GM23338 (cell line): ENCODE results near the gene INPP5A. TPM values are rescaled to one million over a fixed set of nuclear protein-coding genes. Genes with fewer than 3 reads are reported as not detected.

Experiments
- ATAC-seq: fragments of 200-7000 bp; cut with Tn5 transposase; 3 replicates; pipeline ENCODE4 v1.9.1; 2020
- DNase-seq: peaks from one replicate; pipeline ENCODE4 v3.0.0-alpha.2; 2015; ENCODE audit warnings: low spot score
- H2AFZ ChIP-seq: fragments of 200-600 bp; sonication (generic); 2 replicates; pipeline ENCODE4 v1.8.0; 2016; ENCODE audit warnings: antibody characterized with exemption, mild to moderate bottlenecking, moderate library complexity
- H3F3A ChIP-seq: fragments of 200-600 bp; sonication (generic); replicated peaks from 2 replicates; pipeline ENCODE4 v1.8.0; 2017; ENCODE audit warnings: antibody characterized with exemption, mixed run types, low read depth
- H3K27ac ChIP-seq: fragments of 200-600 bp; sonication (generic); 2 replicates; pipeline ENCODE4 v1.6.1; 2016; ENCODE audit warnings: low read depth
- H3K27me3 ChIP-seq: fragments of 200-600 bp; sonication (generic); 2 replicates; pipeline ENCODE4 v1.8.0; 2016; ENCODE audit warnings: mild to moderate bottlenecking, mixed run types, moderate library complexity; ENCODE audit not compliant: insufficient read depth
- H3K36me3 ChIP-seq: fragments of 200-600 bp; sonication (generic); 2 replicates; pipeline ENCODE4 v1.8.0; 2016; ENCODE audit warnings: mild to moderate bottlenecking; ENCODE audit not compliant: insufficient read depth
- H3K4me1 ChIP-seq: fragments of 200-600 bp; sonication (generic); 2 replicates; pipeline ENCODE4 v1.8.0; 2016; ENCODE audit warnings: mild to moderate bottlenecking, moderate library complexity; ENCODE audit not compliant: insufficient read depth
- H3K4me2 ChIP-seq: fragments of 200-600 bp; sonication (generic); 2 replicates; pipeline ENCODE4 v1.7.1; 2017; ENCODE audit warnings: mixed run types
- H3K4me3 ChIP-seq: fragments of 200-600 bp; sonication (generic); 2 replicates; pipeline ENCODE4 v1.6.1; 2016; ENCODE audit warnings: mixed run types
- H3K79me2 ChIP-seq: fragments of 200-600 bp; sonication (generic); replicated peaks from 2 replicates; pipeline ENCODE4 v1.8.0; 2017; ENCODE audit warnings: mild to moderate bottlenecking; ENCODE audit not compliant: insufficient read depth
- H3K9me2 ChIP-seq: fragments of 200-600 bp; sonication (generic); 2 replicates; pipeline ENCODE4 v1.8.0; 2017; ENCODE audit not compliant: insufficient read depth
- H4K20me1 ChIP-seq: fragments of 200-600 bp; sonication (generic); replicated peaks from 2 replicates; pipeline ENCODE4 v1.8.0; 2017; ENCODE audit warnings: mild to moderate bottlenecking; ENCODE audit not compliant: insufficient read depth
- H3K27ac Mint-ChIP-seq: 2 replicates; pipeline ENCODE4 v1.8.0; 2020; ENCODE audit warnings: inconsistent platforms, mild to moderate bottlenecking, moderate library complexity, mixed read lengths
- H3K27me3 Mint-ChIP-seq: 3 replicates; pipeline ENCODE4 v1.8.0; 2022; ENCODE audit warnings: low read depth, mild to moderate bottlenecking, moderate library complexity, mixed read lengths, inconsistent platforms; ENCODE audit not compliant: insufficient read depth, poor library complexity
- H3K36me3 Mint-ChIP-seq: 3 replicates; pipeline ENCODE4 v1.8.0; 2021; ENCODE audit warnings: low read depth, mild to moderate bottlenecking, inconsistent platforms, moderate library complexity, mixed read lengths
- H3K4me1 Mint-ChIP-seq: 3 replicates; pipeline ENCODE4 v1.8.0; 2020; ENCODE audit warnings: mild to moderate bottlenecking, inconsistent platforms, mixed read lengths
- H3K4me3 Mint-ChIP-seq: 3 replicates; pipeline ENCODE4 v1.8.0; 2021; ENCODE audit warnings: moderate library complexity, mild to moderate bottlenecking, inconsistent platforms, mixed read lengths
- H3K9me3 Mint-ChIP-seq: 3 replicates; pipeline ENCODE4 v1.8.0; 2020; ENCODE audit warnings: moderate library complexity, mild to moderate bottlenecking, inconsistent platforms, mixed read lengths
- EZH2 ChIP-seq: fragments of 200-600 bp; sonication (generic); IDR thresholded peaks from one replicate; pipeline ENCODE4 v1.8.0; 2017; ENCODE audit warnings: antibody characterized with exemption, mild to moderate bottlenecking, low read depth; ENCODE audit not compliant: unreplicated experiment
- EZH2phosphoT487 ChIP-seq: fragments of 200-600 bp; sonication (generic); IDR thresholded peaks from one replicate; pipeline ENCODE4 v1.8.1; 2018; ENCODE audit warnings: antibody characterized with exemption; ENCODE audit not compliant: unreplicated experiment
- POLR2AphosphoS5 ChIP-seq: IDR thresholded peaks from 2 replicates; pipeline ENCODE4 v1.6.1; 2016; ENCODE audit warnings: antibody characterized with exemption, low read depth
- STAT1 ChIP-seq: IDR thresholded peaks from one replicate; pipeline ENCODE4 v1.6.1; 2016; ENCODE audit warnings: antibody characterized with exemption; ENCODE audit not compliant: unreplicated experiment
- polyA plus RNA-seq: library from polyadenylated mRNA; unstranded; fragments of >200 nt; fragmentation: Nextera tagmentation; extraction: Ambion mirVana; gene quantifications from 2 replicates; pipeline ENCODE4 v1.2.1, GENCODE V29; 2016
- total RNA-seq: library from RNA; depleted of rRNA; stranded (reverse); fragments of >200 nt; shearing (Covaris generic); gene quantifications from 2 replicates; pipeline ENCODE4 v1.2.3, GENCODE V29; 2014
- TF ChIP-seq, protein P1 (sequence below): fragments of 250-450 bp; sonication (Bioruptor Pico); IDR thresholded peaks from 2 replicates; pipeline ENCODE4 v1.5.0; 2020; ENCODE audit warnings: mild to moderate bottlenecking, moderate library complexity
- TF ChIP-seq, protein P2 (sequence below): IDR thresholded peaks from 2 replicates; pipeline ENCODE4 v1.6.1; 2016; ENCODE audit warnings: antibody characterized with exemption

The INPP5A gene
- total and polyA plus RNA-seq, 2 experiments from 2014 or later = 5.9 to 40.6 TPM

DNA sequence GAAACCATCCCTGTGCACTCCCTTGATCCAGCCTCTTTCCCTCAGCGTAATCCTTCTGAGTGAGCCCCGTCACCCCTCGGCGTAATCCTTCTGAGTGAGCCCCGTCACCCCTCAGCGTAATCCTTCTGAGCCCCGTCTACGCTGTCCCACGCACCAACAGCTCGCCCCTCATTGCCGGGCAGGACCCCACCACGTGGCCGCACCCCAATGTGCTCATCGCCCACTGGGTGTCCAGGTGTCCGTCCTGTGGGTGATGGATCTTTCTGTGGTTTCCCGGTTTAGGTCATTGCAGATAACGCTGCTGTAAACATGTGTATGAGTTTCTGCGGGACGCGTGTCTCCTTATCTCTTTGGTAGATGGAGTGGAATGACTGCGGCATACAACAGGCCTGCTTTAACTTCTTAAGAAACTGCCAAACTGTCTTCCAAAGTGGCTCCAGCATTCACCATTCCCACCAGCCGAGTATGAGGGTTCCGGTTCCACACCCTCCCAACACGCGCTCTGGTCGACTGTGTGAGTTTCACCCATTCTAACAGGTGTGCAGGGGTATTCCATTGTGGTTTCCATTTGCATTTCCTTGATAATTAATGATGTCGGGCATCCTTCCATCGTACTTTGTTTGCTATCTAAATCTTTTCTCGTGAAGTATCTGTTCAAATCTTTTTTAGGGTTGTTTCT, 290.4 kb downstream of the INPP5A start (continued):
- TF ChIP-seq, protein P1, sequence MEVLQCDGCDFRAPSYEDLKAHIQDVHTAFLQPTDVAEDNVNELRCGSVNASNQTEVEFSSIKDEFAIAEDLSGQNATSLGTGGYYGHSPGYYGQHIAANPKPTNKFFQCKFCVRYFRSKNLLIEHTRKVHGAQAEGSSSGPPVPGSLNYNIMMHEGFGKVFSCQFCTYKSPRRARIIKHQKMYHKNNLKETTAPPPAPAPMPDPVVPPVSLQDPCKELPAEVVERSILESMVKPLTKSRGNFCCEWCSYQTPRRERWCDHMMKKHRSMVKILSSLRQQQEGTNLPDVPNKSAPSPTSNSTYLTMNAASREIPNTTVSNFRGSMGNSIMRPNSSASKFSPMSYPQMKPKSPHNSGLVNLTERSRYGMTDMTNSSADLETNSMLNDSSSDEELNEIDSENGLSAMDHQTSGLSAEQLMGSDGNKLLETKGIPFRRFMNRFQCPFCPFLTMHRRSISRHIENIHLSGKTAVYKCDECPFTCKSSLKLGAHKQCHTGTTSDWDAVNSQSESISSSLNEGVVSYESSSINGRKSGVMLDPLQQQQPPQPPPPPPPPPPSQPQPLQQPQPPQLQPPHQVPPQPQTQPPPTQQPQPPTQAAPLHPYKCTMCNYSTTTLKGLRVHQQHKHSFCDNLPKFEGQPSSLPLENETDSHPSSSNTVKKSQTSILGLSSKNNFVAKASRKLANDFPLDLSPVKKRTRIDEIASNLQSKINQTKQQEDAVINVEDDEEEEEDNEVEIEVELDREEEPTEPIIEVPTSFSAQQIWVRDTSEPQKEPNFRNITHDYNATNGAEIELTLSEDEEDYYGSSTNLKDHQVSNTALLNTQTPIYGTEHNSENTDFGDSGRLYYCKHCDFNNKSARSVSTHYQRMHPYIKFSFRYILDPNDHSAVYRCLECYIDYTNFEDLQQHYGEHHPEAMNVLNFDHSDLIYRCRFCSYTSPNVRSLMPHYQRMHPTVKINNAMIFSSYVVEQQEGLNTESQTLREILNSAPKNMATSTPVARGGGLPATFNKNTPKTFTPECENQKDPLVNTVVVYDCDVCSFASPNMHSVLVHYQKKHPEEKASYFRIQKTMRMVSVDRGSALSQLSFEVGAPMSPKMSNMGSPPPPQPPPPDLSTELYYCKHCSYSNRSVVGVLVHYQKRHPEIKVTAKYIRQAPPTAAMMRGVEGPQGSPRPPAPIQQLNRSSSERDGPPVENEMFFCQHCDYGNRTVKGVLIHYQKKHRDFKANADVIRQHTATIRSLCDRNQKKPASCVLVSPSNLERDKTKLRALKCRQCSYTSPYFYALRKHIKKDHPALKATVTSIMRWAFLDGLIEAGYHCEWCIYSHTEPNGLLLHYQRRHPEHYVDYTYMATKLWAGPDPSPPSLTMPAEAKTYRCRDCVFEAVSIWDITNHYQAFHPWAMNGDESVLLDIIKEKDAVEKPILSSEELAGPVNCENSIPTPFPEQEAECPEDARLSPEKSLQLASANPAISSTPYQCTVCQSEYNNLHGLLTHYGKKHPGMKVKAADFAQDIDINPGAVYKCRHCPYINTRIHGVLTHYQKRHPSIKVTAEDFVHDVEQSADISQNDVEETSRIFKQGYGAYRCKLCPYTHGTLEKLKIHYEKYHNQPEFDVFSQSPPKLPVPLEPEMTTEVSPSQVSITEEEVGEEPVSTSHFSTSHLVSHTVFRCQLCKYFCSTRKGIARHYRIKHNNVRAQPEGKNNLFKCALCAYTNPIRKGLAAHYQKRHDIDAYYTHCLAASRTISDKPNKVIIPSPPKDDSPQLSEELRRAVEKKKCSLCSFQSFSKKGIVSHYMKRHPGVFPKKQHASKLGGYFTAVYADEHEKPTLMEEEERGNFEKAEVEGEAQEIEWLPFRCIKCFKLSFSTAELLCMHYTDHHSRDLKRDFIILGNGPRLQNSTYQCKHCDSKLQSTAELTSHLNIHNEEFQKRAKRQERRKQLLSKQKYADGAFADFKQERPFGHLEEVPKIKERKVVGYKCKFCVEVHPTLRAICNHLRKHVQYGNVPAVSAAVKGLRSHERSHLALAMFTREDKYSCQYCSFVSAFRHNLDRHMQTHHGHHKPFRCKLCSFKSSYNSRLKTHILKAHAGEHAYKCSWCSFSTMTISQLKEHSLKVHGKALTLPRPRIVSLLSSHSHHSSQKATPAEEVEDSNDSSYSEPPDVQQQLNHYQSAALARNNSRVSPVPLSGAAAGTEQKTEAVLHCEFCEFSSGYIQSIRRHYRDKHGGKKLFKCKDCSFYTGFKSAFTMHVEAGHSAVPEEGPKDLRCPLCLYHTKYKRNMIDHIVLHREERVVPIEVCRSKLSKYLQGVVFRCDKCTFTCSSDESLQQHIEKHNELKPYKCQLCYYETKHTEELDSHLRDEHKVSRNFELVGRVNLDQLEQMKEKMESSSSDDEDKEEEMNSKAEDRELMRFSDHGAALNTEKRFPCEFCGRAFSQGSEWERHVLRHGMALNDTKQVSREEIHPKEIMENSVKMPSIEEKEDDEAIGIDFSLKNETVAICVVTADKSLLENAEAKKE (CRISPR knock-in tag) = no peak
- no peak for TF ChIP-seq EZH2phosphoT487
- no peak for TF ChIP-seq EZH2
- no peak for TF ChIP-seq STAT1

DNA sequence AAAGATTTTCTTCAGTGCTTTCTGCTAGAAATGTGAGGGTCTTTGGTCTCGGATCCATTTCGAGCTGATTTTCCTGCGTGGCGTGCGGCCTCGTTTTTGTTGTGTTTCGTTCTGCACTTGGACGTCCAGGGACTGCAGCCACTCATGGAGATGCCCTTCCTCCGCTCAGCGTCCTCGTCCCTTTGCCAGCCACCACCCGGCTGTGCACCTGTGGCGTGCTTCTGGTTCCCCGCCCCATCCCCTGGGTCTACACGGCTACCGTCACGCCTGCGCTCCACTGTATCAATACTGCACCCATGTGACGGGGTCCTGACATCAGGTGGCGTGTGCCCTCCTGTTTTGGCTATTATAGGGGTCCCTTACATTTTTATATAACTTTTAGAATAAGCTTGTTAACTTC, 291.1 kb downstream of the INPP5A start:
- no peak overlapping the region for H3K4me2 ChIP-seq
- H3K27me3 ChIP-seq = no peaks in the 10 kb centered on the region
- no peaks in the 10 kb centered on the region; the same call in 2 of the 3 replicates for H3K4me1 Mint-ChIP-seq
- peaks cover 16% of the 10 kb centered on the region for H3K9me3 Mint-ChIP-seq
- no peak overlapping the region for H2AFZ ChIP-seq
- no peak overlapping the region for H3K4me3 ChIP-seq
- H3K9me2 ChIP-seq = no peaks in the 10 kb centered on the region
- no peaks in the 10 kb centered on the region for H4K20me1 ChIP-seq
- H3K36me3 Mint-ChIP-seq = peaks cover 6% of the 10 kb centered on the region
- no peaks in the 10 kb centered on the region for H3K4me1 ChIP-seq
- TF ChIP-seq POLR2AphosphoS5 = no peak
- TF ChIP-seq, protein P2, sequence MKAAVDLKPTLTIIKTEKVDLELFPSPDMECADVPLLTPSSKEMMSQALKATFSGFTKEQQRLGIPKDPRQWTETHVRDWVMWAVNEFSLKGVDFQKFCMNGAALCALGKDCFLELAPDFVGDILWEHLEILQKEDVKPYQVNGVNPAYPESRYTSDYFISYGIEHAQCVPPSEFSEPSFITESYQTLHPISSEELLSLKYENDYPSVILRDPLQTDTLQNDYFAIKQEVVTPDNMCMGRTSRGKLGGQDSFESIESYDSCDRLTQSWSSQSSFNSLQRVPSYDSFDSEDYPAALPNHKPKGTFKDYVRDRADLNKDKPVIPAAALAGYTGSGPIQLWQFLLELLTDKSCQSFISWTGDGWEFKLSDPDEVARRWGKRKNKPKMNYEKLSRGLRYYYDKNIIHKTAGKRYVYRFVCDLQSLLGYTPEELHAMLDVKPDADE = no peak
- no peaks in the 10 kb centered on the region for H3F3A ChIP-seq
- no peaks in the 10 kb centered on the region for H3K79me2 ChIP-seq
- peaks cover 13% of the 10 kb centered on the region for H3K27me3 Mint-ChIP-seq
- H3K27ac ChIP-seq = no peak overlapping the region
- ATAC-seq (no peak), DNase-seq (no peak)
- H3K27ac Mint-ChIP-seq = no peak overlapping the region
- no peak overlapping the region for H3K4me3 Mint-ChIP-seq
- no peaks in the 10 kb centered on the region for H3K36me3 ChIP-seq
